ENCODE results near the gene EIF2D.

EIF2D gene

DNA sequence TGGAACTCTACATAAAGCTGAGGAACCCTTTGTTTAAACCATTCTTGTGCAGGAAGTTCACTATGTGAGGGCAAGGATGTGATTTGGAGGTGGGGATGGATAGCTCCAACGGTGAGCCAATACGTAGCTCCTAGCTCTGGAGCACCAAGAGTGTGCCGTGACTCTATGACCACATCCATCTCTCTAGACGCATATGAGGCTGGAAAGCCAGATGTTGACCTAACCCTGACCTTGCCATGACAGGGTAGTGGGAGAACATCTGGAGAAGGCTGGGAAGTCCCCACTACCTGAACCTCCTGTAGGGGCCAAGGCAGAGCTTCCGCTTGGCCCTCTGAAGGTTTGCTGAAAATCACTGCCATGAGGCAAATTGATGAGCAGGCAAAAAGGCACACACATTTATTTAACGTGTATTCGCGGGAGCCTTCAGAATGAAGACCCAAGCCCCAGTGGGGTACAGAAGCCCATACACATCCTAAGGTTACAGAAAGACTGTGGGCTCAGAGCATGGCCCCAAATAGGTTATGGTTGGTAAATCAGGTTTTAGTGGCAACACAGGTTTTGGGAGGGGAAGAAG, 43.4 kb downstream of the EIF2D start:
- no peak for DNase-seq

DNA sequence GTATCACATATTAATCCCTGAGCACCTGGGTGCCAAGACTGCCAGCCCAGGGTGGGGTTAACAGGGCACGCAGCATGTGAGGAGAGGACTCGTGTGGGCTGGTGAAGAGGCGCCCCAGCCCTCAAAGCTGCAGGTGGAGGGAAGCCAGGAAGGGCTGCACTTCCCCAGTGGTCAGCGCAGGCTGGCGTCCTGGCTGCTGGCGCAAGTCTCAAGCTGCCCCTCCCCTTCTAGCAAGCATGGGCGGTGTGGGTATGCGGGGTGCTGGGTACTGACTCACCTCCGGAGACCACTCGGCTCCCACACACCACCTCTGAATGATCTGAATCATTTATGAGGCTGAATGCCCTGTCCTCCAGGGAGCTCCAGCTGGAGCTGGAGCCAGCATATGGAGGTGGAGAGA, 44.0 kb downstream of the EIF2D start:
- DNase-seq, result peak; percentile 49

- DNase-seq, result no peak
Observed at GRCh38 chr1:206566999-206567398, 45.3 kb downstream of the EIF2D start.

GRCh38 chr1:206565995-206566394, 46.3 kb downstream of the EIF2D start:
- DNase-seq, result no peak

DNA sequence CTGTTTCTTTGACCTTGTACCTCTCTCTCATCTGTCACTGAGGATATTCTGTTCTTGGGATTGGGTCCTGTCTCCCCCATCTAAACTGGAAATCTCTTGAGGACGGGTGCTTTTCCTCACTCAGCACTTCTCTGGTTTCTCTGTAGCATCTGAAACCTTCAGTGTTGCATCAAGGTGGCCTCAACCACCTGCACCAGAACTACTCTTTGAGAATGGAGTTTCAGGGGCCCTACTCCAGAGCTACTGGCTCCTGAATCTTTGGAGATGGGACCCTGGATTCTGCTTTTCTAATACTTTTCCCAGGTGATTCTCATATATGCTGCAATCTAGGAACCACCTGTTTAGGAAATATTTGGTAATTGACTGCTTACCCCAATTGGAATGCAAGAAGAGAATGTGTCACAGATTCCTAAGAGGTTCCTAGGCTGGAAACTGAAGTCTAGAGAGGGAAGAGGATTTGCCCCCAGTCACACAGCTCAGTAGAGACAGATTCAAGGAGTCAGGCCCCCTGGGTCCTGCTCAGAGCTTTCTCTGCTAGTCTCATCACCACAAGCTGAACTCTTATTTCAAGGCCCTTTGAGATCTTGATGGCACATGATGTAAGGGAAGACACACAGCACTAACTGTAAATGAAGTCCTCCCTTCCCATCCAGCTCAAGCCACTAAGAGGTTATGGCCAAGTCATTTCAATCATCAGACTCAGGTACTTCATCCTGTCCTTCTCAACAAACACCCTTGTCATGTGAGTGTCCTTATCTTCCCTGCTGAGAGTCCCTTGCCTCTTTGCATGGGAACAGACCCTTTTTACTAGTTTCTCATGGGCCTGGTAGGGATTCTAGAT, 48.7 kb downstream of the EIF2D start:
- DNase-seq, result no peak

DNA sequence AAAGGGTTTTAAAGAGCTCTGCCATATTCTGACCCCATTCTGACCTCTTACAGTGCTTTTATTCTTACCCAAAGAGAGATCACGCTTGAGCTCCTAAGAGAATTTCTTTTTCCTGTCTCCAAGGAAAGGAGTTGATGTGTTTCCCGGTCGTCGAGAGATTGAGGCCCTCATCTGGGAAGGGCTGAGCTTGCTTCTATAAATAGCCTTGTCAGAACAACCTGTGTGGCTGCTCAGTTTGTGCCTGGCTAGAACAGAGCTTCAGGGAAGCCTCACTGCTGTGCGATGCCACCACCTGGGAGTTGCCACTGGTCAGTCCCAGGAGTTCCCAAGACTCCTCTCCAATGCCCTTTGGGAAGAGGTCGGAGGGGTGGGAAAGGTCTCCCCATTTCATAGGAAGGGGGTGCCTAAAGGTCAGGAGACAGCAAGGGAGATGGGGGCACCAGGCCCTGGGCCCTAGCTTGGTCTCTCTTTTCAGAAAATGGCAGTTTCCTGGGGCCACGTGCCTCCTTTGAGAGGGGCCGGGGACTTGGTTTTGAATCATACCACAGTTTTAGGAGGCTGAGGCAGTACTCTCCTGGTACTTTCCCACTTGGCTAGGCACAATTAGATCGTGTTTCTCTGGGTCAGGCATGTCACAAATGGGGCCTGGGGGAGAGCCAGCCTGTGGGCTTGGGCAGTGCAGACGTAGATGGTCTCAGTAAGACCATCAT, 52.1 kb downstream of the EIF2D start:
- DNase-seq, result peak; percentile 42

DNA sequence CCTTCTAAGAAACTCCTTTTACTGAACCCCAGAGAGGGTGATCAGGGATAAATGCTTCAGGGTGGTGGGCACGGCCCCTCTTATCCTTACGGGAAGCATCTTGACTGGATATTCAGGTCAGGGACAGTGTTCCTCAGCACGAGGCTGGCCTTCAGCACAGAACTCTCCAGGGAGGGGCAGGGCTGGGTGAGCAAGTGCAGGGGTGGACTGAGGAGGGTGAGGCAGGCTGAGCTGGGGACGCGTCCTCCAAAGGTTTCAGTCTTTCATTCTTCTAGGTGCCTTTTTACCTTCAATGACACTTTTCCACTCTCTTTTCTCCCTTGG, 52.6 kb downstream of the EIF2D start:
- DNase-seq, result no peak

- DNase-seq, result no peak
Observed at GRCh38 chr1:206558794-206559671, 53.2 kb downstream of the EIF2D start.

- DNase-seq, result peak; percentile 40
Observed at GRCh38 chr1:206557636-206558473, 54.4 kb downstream of the EIF2D start.

DNA sequence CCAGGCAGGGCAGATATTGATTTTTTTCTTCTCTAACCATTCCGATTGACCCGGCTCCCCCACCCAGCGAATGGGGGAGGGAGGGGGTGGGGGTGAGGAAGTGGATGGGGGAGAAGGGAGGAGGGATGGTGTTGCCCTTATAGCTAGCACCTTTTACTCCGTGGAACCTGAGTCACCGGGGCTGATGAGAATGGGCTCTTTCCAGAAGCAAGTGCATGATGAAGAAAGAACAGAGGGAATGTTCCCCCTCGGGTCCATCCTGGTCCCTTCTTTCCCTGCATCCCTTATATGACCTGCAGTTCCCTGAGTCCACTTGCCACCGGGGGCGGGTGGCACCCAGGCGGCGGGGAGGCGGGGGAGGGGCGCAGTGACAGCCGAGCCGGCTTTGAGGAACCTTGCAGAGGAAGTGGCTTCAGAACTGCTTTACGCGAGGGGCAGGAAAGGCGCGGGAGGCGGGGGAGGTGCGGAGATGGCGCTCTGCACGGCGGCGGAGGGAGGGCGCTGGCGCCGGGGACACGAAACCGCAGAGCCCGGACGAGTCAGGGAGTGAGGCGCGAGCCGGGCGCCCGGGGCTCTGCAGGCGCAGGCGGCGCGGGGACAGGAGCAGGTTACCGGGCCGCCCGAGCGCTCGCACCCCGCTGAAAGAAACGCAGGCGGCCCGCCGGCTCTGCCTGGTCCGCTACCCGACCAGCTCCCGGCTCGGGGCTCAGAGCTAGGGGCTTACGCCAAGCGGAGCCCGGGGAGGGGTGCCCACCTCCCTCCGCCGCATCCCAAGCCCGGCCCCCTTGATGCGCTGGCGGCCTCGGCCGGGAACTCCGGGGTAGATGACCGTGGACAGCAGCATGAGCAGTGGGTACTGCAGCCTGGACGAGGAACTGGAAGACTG, 55.3 kb downstream of the EIF2D start:
- peak; percentile 88 for DNase-seq

DNA sequence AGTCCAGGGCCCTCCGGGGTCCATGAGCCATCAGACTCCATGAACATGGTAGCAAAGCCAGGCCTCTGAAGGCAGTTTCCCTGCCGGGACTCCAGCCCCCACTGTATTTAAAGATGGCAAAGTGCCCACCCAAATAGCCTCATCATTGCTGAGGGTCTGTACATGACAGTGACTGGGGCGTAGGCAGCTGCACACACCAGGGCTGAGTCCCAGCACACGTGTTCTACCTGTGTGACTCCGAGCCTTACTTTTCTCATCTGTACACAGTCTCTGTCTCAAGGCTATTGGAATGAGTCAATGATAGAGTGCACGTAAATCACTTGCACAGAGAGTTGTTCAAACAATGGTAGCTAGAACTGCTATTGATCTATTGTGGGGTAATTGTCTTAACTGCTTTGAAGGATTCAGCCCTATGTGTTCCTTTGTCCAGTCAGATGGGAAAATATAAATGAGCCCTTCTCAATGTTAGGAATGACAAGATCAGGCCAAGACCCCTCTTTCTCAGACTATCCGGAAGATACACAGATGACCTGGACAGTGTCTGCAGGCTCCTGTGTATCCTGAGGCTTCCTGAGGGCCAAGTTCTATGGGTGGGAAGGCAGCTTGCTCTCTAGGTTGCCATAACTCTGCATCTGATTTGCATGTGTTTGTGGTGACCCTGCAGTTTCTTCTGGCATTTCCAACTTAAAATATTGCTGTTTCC, 56.1 kb downstream of the EIF2D start:
- DNase-seq, result no peak

GRCh38 chr1:206555473-206555935, 56.8 kb downstream of the EIF2D start:
- peak; percentile 45 for DNase-seq

DNA sequence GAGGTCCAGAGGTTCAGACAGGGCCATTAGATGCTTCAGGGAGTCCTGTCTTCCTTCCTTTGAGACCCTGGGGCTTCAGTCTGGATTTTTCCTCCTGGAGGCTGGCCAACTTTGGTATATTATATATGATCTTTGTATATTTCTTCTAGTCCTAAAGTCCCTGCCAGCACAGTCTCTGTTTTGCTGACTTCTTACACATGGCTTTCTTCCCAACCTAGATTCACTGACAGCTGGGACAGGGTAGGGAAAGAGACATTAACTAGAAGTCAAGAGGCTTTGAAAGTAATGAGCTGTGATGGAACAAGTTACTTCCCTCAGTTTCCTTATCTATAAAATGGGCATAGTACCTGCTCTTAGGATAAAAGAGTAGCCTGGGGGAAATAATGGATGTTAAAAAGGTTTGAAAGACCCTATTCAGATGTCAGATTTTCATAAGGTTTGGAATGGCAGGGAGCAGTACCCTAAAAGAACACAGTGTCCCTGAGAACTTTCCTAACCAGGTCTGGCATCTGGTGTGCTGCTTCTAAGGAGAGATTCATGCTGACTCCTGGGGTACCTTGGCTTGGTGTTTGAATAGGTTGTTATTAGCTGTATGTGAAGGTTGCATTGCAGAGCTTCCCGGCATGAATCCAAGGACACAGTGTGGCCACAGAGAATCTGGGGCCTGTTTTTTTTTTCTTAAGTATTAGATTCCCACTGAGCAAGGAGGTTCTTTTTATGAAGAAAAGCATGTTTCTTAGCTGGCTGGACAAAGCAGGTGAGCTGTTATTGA, 57.4 kb downstream of the EIF2D start:
- DNase-seq, result no peak

GRCh38 chr1:206554211-206554610, 58.1 kb downstream of the EIF2D start:
- DNase-seq, result no peak

GRCh38 chr1:206551986-206552326, 60.3 kb downstream of the EIF2D start:
- peak; percentile 74 for DNase-seq

DNA sequence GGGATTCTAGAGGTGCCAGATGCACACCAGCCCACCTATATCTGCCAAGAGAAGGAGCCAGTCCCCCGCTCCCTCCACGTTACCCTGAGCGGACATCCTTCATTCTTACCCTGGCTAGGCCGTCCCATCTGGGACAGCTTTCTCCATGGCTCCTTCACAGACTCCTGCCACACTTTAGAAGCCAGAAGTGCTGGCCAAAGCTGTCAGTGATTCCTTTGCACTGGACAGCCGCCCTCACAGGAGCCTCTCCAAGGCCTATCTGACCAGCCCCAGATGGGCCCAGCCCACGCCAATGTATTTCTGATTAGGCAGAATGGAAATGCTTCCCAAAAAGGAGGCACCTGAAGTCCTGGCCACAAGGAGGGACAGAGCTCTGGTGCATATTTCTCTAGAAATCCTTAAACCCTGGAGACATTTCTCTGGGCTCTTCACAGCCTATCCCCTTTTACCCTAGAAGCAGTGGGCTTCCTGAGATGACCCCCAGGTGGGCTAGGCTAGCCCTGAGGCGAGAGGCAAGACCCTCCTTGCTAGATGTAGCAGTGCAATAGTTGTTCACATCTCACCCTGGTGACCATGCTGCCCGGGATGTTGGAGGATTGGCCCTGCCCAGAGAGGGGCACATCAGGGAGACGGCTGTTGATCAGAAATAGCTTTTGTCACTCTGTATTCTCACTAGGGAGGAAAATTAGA, 60.8 kb downstream of the EIF2D start:
- DNase-seq, result no peak

GRCh38 chr1:206550446-206550845, 61.8 kb downstream of the EIF2D start:
- DNase-seq, result no peak

DNA sequence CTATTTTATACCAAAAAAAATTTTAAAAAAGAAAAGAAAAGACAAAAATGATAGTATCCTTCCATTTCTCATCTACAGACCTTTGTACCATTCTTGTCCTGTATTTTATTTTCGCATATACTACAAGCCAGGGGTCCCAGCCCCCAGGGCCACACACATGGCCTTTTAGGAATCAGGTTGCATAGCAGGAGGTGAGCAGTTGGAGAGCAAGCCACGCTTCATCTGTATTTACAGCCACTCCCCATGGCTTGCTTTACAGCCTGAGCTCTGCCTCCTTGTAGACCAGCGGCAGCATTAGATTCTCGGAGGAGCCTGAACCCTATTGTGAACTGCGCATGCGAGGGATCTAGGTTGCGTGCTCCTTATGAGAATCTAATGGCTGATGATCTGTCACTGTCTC, 65.2 kb downstream of the EIF2D start:
- DNase-seq, result no peak

DNA sequence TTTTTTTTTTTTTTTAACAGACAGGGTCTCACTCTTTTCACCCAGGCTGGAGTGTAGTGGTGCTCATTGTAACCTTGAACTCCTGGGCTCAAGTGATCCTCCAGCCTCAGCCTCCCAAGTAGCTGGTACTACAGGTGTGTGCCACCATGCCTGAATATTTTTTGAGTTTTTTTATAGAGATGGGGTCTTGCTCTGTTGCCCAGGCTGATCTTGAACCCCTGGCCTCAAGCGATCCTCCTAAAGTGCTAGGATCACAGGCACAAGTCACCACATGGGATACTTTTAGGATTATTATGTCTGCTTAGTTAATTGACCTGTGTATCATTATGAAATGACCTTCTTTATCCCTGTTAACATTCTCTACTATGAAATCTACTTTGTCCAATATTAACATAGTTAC, 66.9 kb downstream of the EIF2D start:
- no peak for DNase-seq
